ENCODE results near the gene RDH16. TPM values are rescaled to one million over a fixed set of nuclear protein-coding genes. Genes with fewer than 3 reads are reported as not detected.
"Not testable (repeated sequence)": the region's sequence is repeated elsewhere in the genome, so short reads cannot be mapped to it uniquely, and the experiment has no call there.

RDH16 gene
- total RNA-seq, 1 donor from 2014 or later, result 2.9 TPM

GRCh38 chr12:56921346-56921745 lies 36.1 kb downstream of the RDH16 start:
- Histone ChIP-seq H3K27ac (no peak overlapping the region), H3K9me3 (no peaks in the 10 kb centered on the region), H3K27me3 (no peaks in the 10 kb centered on the region), H3K36me3 (no peaks in the 10 kb centered on the region), H3K4me1 (no peaks in the 10 kb centered on the region), H3K4me3 (no peak overlapping the region)
- no peak for DNase-seq (ENCODE audit: extremely low spot score in 2 of 2)
- intact Hi-C loops (cut with DNase I), result no loop called here
- no peak for TF ChIP-seq POLR2A (IDR thresholded peaks at IDR 0.05)
- no peak for TF ChIP-seq POLR2AphosphoS5 (IDR thresholded peaks at IDR 0.05; ENCODE audit: insufficient read depth in 1 of 2, low read depth in 1 of 2)
- TF ChIP-seq CTCF (IDR thresholded peaks at IDR 0.05), result no peak

GRCh38 chr12:56918139-56918538 lies 39.3 kb downstream of the RDH16 start:
- H3K27ac ChIP-seq; H3K27me3 ChIP-seq; DNase-seq (ENCODE audit: extremely low spot score in 2 of 2): not testable (repeated sequence)

GRCh38 chr12:56916996-56917333 lies 40.4 kb downstream of the RDH16 start:
- intact Hi-C loops (cut with DNase I), result no loop called here
- Histone ChIP-seq H3K27me3 (no peaks in the 10 kb centered on the region), H3K4me3 (no peak overlapping the region), H3K27ac (no peak overlapping the region), H3K4me1 (no peaks in the 10 kb centered on the region), H3K36me3 (no peaks in the 10 kb centered on the region), H3K9me3 (no peaks in the 10 kb centered on the region)
- TF ChIP-seq POLR2A (IDR thresholded peaks at IDR 0.05) (no peak), CTCF (IDR thresholded peaks at IDR 0.05) (no peak), POLR2AphosphoS5 (IDR thresholded peaks at IDR 0.05; ENCODE audit: insufficient read depth in 1 of 2, low read depth in 1 of 2) (no peak)
- no peak for DNase-seq (ENCODE audit: extremely low spot score in 2 of 2)

More at GRCh38 chr12:56918139-56918538, 39.3 kb downstream of the RDH16 start:
- H3K9me3 ChIP-seq; H3K4me3 ChIP-seq; H3K36me3 ChIP-seq; intact Hi-C loops (cut with DNase I); H3K4me1 ChIP-seq: not testable (repeated sequence)

GRCh38 chr12:56916296-56916995 lies 41.0 kb downstream of the RDH16 start:
- no peak for DNase-seq (ENCODE audit: extremely low spot score in 2 of 2)
- intact Hi-C loops (cut with DNase I), result no loop called here
- H3K27ac ChIP-seq, result no peak overlapping the region

DNA sequence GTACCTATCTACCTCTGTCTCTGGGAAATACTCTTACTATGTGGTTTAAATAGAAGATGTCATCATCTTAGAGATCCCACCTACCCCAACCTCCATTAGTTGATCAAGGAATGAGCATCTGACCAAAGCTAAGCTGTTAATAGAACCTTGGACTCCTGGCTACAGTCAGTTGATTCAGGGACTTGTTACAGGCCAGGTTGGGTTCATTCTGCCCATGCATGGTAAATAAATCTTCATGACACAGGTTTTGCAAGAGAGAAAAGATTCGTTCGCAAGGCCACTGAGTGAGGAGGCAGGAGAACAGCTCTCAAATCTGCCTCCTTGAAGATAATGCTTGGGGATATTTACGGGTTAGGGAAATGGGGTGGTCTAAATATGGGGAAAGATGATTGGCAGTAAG lies 42.7 kb downstream of the RDH16 start:
- no peak for DNase-seq (ENCODE audit: extremely low spot score in 2 of 2)
- no peaks in the 10 kb centered on the region for H3K4me1 ChIP-seq
- TF ChIP-seq CTCF (IDR thresholded peaks at IDR 0.05) (no peak), POLR2AphosphoS5 (IDR thresholded peaks at IDR 0.05; ENCODE audit: insufficient read depth in 1 of 2, low read depth in 1 of 2) (no peak), POLR2A (IDR thresholded peaks at IDR 0.05) (no peak)
- intact Hi-C loops (cut with DNase I), result no loop called here
- no peaks in the 10 kb centered on the region for H3K36me3 ChIP-seq
- no peak overlapping the region for H3K27ac ChIP-seq
- no peak overlapping the region for H3K4me3 ChIP-seq
- H3K9me3 ChIP-seq, result no peaks in the 10 kb centered on the region
- H3K27me3 ChIP-seq, result no peaks in the 10 kb centered on the region

More at GRCh38 chr12:56916296-56916995, 41.0 kb downstream of the RDH16 start:
- no peaks in the 10 kb centered on the region for H3K9me3 ChIP-seq
- H3K27me3 ChIP-seq, result no peaks in the 10 kb centered on the region
- no peak overlapping the region for H3K4me3 ChIP-seq
- TF ChIP-seq POLR2A (IDR thresholded peaks at IDR 0.05) (no peak), POLR2AphosphoS5 (IDR thresholded peaks at IDR 0.05; ENCODE audit: insufficient read depth in 1 of 2, low read depth in 1 of 2) (no peak), CTCF (IDR thresholded peaks at IDR 0.05) (no peak)
- H3K4me1 ChIP-seq, result no peaks in the 10 kb centered on the region
- no peaks in the 10 kb centered on the region for H3K36me3 ChIP-seq
